Esophagus muscularis mucosa (tissue), 4 donors: ENCODE results near the gene PDCD1. TPM values are rescaled to one million over a fixed set of nuclear protein-coding genes. Genes with fewer than 3 reads are reported as not detected.

Experiments
- DNase-seq: peaks from one replicate; pipeline ENCODE4 v3.0.0-alpha.2; 2017; ENCODE audit errors: extremely low spot score
- H3K27ac ChIP-seq, 4 donors: fragments of 200-600 bp; sonication (generic); replicated peaks in 1 of 4; 1 replicate in 3 of 4; 2 replicates in 1 of 4; pipeline ENCODE4 v1.5.1; 2016 to 2019; ENCODE audit warnings: mild to moderate bottlenecking in 1 of 4
- H3K27me3 ChIP-seq, 4 donors: fragments of 200-600 bp; sonication (generic); one replicate each; pipeline versions ENCODE4 v1.5.1 to v1.6.0; 2016 to 2019
- H3K36me3 ChIP-seq, 4 donors: fragments of 200-600 bp; sonication (generic); one replicate each; pipeline ENCODE4 v1.5.1; 2016 to 2019
- H3K4me1 ChIP-seq, 4 donors: fragments of 200-600 bp; sonication (generic); one replicate each; pipeline ENCODE4 v1.5.1; 2016 to 2019
- H3K4me3 ChIP-seq, 4 donors: fragments of 200-600 bp; sonication (generic); 1 replicate in 2 of 4; 2 replicates in 2 of 4; pipeline ENCODE4 v1.5.1; 2016 to 2019; ENCODE audit warnings: mild to moderate bottlenecking in 4 of 4, moderate library complexity in 1 of 4
- H3K9me3 ChIP-seq, 4 donors: fragments of 200-600 bp; sonication (generic); 1 replicate in 3 of 4; 2 replicates in 1 of 4; pipeline ENCODE4 v1.5.1; 2016 to 2019
- CTCF ChIP-seq, 3 experiments: fragments of 200-600 bp in 2 of 3; fragments of 450-650 bp in 1 of 3; sonication (generic) in 2 of 3; IDR thresholded peaks; one replicate each; pipeline ENCODE4 v1.5.1; 2017 to 2019; ENCODE audit warnings: antibody characterized with exemption in 3 of 3, mild to moderate bottlenecking in 2 of 3, moderate library complexity in 1 of 3
- EP300 ChIP-seq: sonication (generic); formaldehyde crosslinking; IDR thresholded peaks from one replicate; pipeline ENCODE4 v1.6.1; 2017; ENCODE audit warnings: antibody characterized with exemption
- POLR2A ChIP-seq: fragments of 450-650 bp; IDR thresholded peaks from one replicate; pipeline ENCODE4 v1.6.1; 2017; ENCODE audit warnings: antibody characterized with exemption, moderate library complexity, mild to moderate bottlenecking, low read depth
- POLR2AphosphoS5 ChIP-seq, 2 donors: sonication (generic); formaldehyde crosslinking; IDR thresholded peaks; one replicate each; pipeline ENCODE4 v1.6.1; 2017; ENCODE audit warnings: antibody characterized with exemption in 2 of 2
- WGBS: methylation state at CpG from one replicate; pipeline ENCODE4 v1.1.5; 2018; 5-methylcytosine and 5-hydroxymethylcytosine counted together
- intact Hi-C: fragments of 100-400 bp; cut with DNase I; formaldehyde crosslinking; loops from one replicate; pipeline ENCODE4 v1.15.1; 2023
- total RNA-seq, 4 donors: library from RNA; depleted of rRNA; stranded (reverse); fragments of >200 nt; gene quantifications; one replicate each; pipeline versions ENCODE4 v1.1.0 to v1.2.1, GENCODE V29; 2016

PDCD1 gene
- total RNA-seq, 4 donors from 2014 or later, result 0.11 to 2.5 (median 1.2) TPM

GRCh38 chr2:241890524-241891235, 32.0 kb upstream of the PDCD1 start:
- peaks cover 0 to 14% (median 9%) of the 10 kb centered on the region in 4 donors for H3K4me1 ChIP-seq
- H3K36me3 ChIP-seq, result peaks cover 0 to 4% (median under 1%) of the 10 kb centered on the region in 4 donors
- no peak for DNase-seq
- TF ChIP-seq EP300, result no peak
- TF ChIP-seq POLR2AphosphoS5 (IDR thresholded peaks at IDR 0.05), result no peak
- TF ChIP-seq CTCF (IDR thresholded peaks at IDR 0.05), result no peak
- no peak for TF ChIP-seq POLR2A
- H3K27me3 ChIP-seq, result peaks cover 0 to 2% (median 0%) of the 10 kb centered on the region in 4 donors
- intact Hi-C loops, result no loop called here
- no peak overlapping the region for H3K4me3 ChIP-seq
- no peak overlapping the region for H3K27ac ChIP-seq
- peaks cover 0 to 7% (median 0%) of the 10 kb centered on the region in 4 donors for H3K9me3 ChIP-seq
- 91% methylated on average over 27 of the region's 29 CpGs for WGBS

DNA sequence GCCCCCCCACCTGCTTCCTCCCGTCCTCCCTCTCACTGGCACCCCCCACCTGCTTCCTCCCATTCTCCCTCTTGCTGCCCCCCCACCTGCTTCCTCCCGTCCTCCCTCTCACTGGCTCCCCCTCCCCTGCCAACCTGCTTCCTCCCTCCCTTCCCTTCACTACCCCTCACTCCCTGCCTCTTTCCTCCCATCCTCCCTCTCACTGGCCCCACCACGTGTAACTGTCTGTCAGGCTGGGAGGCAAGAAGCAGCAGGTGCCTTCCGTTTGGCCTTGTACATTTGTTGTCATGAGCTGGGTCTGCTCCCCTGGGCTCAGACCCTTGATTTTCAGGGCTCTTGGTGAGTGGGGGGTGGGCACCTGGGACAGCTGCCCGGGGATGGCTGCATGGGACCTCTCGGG, 29.9 kb upstream of the PDCD1 start:
- Histone ChIP-seq H3K27ac (no peak overlapping the region), H3K4me1 (peaks cover 0 to 14% (median 8%) of the 10 kb centered on the region in 4 donors), H3K27me3 (no peaks in the 10 kb centered on the region), H3K9me3 (peaks cover 0 to 7% (median 0%) of the 10 kb centered on the region in 4 donors), H3K4me3 (no peak overlapping the region), H3K36me3 (peaks cover 0 to 5% (median 2%) of the 10 kb centered on the region in 4 donors)
- no peak for TF ChIP-seq CTCF (IDR thresholded peaks at IDR 0.05)
- no peak for TF ChIP-seq POLR2AphosphoS5 (IDR thresholded peaks at IDR 0.05)
- TF ChIP-seq EP300, result no peak
- no peak for TF ChIP-seq POLR2A
- no peak for DNase-seq
- 55% methylated on average over 5 of the region's 6 CpGs for WGBS
- intact Hi-C loops, result loop anchor here (10.0 kb wide), 1 partner anchor 154 kb away; the partner anchor contains the start of gene D2HGDH

DNA sequence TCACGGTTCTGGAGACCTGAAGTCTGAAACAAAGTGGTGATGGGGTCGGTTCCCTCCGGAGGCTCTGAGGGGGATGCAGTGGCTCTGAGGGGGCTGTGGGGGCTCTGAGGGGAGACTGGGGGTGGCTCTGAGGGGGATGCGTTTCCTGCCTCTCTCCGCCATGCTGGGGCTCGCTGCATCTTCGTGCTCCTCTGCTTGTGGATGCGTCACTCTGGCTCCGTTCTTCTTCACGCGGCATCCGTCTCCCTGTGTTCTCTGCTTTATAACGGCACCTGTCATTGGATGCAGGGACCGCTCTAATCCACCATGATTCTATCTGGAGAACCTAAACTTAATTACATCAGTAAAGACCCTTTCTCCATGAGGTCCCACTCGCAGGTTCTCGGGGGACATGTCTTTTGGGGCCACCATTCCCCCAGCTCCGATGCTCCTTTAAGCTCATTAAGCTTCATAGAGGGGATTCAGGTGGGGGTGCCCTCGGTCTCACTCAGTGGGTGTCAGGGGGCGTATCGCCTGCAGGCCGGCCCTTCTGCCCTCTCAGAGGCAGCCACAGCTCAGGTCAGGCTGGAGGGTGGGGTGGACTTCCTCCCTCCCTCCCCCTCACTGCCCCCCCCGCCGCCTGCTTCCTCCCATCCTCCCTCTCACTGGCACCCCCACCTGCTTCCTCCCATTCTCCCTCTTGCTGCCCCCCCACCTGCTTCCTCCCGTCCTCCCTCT, 29.3 kb upstream of the PDCD1 start:
- TF ChIP-seq EP300 (no peak), CTCF (IDR thresholded peaks at IDR 0.05) (no peak), POLR2A (no peak), POLR2AphosphoS5 (IDR thresholded peaks at IDR 0.05) (no peak)
- intact Hi-C loops, result loop anchor here (10.0 kb wide), 1 partner anchor 153 kb away; the partner anchor contains the start of gene D2HGDH
- Histone ChIP-seq H3K36me3 (peaks cover 0 to 5% (median 2%) of the 10 kb centered on the region in 4 donors), H3K4me3 (no peak overlapping the region), H3K4me1 (peaks cover 0 to 20% (median 11%) of the 10 kb centered on the region in 4 donors), H3K27me3 (no peaks in the 10 kb centered on the region), H3K9me3 (peaks cover 0 to 7% (median 0%) of the 10 kb centered on the region in 4 donors), H3K27ac (no peak overlapping the region)
- no peak for DNase-seq
- WGBS, result 80% methylated on average over 23 of the region's 24 CpGs

- Histone ChIP-seq H3K36me3 (peaks cover 0 to 5% (median 2%) of the 10 kb centered on the region in 4 donors), H3K27me3 (no peaks in the 10 kb centered on the region), H3K27ac (no peak overlapping the region), H3K4me1 (peaks cover 8 to 21% (median 15%) of the 10 kb centered on the region in 4 donors), H3K9me3 (peaks cover 0 to 7% (median 0%) of the 10 kb centered on the region in 4 donors), H3K4me3 (no peak overlapping the region)
- WGBS, result 94% methylated on average over 18 of the region's 19 CpGs
- intact Hi-C loops, result loop anchor here (10.0 kb wide), 1 partner anchor 152 kb away; the partner anchor contains the start of gene D2HGDH
- DNase-seq, result no peak
- TF ChIP-seq POLR2AphosphoS5 (IDR thresholded peaks at IDR 0.05) (no peak), EP300 (no peak), POLR2A (no peak)
Measured at GRCh38 chr2:241886840-241887447, 28.2 kb upstream of the PDCD1 start.
